Esophagus muscularis mucosa (tissue), 2 donors: ENCODE results near the gene SPG11.
"Not testable (repeated sequence)": the region's sequence is repeated elsewhere in the genome, so short reads cannot be mapped to it uniquely, and the experiment has no call there.

Experiments used
- EP300 ChIP-seq: sonication (generic); formaldehyde crosslinking; IDR thresholded peaks from one replicate; pipeline ENCODE4 v1.6.1; 2017; ENCODE audit warnings: antibody characterized with exemption
- POLR2A ChIP-seq: fragments of 450-650 bp; IDR thresholded peaks from one replicate; pipeline ENCODE4 v1.6.1; 2017; ENCODE audit warnings: antibody characterized with exemption, moderate library complexity, mild to moderate bottlenecking, low read depth

DNA sequence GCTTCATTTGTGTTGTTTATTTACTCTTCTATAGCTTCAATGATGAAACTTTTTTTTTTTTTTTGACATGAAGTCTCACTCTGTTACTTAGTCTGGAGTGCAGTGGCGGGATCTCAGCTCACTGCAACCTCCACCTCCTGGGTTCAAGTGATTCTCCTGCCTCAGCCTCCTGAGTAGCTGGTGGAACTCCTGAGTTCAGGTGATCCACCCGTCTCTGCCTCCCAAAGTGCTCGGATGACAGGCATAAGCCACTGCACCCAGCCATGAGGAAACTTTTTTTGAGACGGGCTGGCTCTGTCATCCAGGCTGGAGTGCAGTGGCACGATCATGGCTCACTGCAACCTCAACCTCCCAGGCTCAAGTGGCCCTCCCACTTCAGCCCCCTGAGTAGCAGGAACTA lies 131.2 kb downstream of the SPG11 start:
- TF ChIP-seq POLR2A, EP300: not testable (repeated sequence)
